ENCODE results near the gene REEP6.

Gene REEP6

GRCh38 chr19:1503925-1504773, 13.2 kb downstream of the REEP6 start:
- DNase-seq (ENCODE audit: low read depth in 1 of 2, low spot score in 1 of 2) = no peak
- peaks cover 14% of the 10 kb centered on the region for H3K27me3 ChIP-seq (ENCODE audit: insufficient read depth, poor library complexity, severe bottlenecking)
- no peak overlapping the region for H3K4me3 ChIP-seq (replicated peaks; ENCODE audit: insufficient read depth, low read length)
- TF ChIP-seq GABPA (IDR thresholded peaks at IDR 0.05; ENCODE audit: low read depth) (no peak), SPI1 (IDR thresholded peaks at IDR 0.05; ENCODE audit: borderline replicate concordance, low read depth) (no peak), REST (IDR thresholded peaks at IDR 0.05; ENCODE audit: insufficient replicate concordance, low read depth) (no peak), CTCF (IDR thresholded peaks at IDR 0.05; ENCODE audit: insufficient read depth, low read length) (no peak), POLR2AphosphoS5 (IDR thresholded peaks at IDR 0.05; ENCODE audit: low read depth) (no peak)
- H3K27ac ChIP-seq (replicated peaks) = no peak overlapping the region

- no peak for DNase-seq (ENCODE audit: low read depth in 1 of 2, low spot score in 1 of 2)
- no peak overlapping the region for H3K27ac ChIP-seq (replicated peaks)
- TF ChIP-seq GABPA (IDR thresholded peaks at IDR 0.05; ENCODE audit: low read depth) (no peak), CTCF (IDR thresholded peaks at IDR 0.05; ENCODE audit: insufficient read depth, low read length) (no peak), SPI1 (IDR thresholded peaks at IDR 0.05; ENCODE audit: borderline replicate concordance, low read depth) (no peak), POLR2AphosphoS5 (IDR thresholded peaks at IDR 0.05; ENCODE audit: low read depth) (no peak)
- no peak overlapping the region for H3K4me3 ChIP-seq (replicated peaks; ENCODE audit: insufficient read depth, low read length)
- peaks cover 14% of the 10 kb centered on the region for H3K27me3 ChIP-seq (ENCODE audit: insufficient read depth, poor library complexity, severe bottlenecking)
Observed at GRCh38 chr19:1505012-1505411, 14.0 kb downstream of the REEP6 start.

- no peak for DNase-seq (ENCODE audit: low read depth in 1 of 2, low spot score in 1 of 2)
- H3K4me3 ChIP-seq (replicated peaks; ENCODE audit: insufficient read depth, low read length) = no peak overlapping the region
- H3K27ac ChIP-seq (replicated peaks) = no peak overlapping the region
- TF ChIP-seq GABPA (IDR thresholded peaks at IDR 0.05; ENCODE audit: low read depth) (no peak), SPI1 (IDR thresholded peaks at IDR 0.05; ENCODE audit: borderline replicate concordance, low read depth) (no peak), CTCF (IDR thresholded peaks at IDR 0.05; ENCODE audit: insufficient read depth, low read length) (no peak), POLR2AphosphoS5 (IDR thresholded peaks at IDR 0.05; ENCODE audit: low read depth) (no peak), REST (IDR thresholded peaks at IDR 0.05; ENCODE audit: insufficient replicate concordance, low read depth) (no peak)
- H3K27me3 ChIP-seq (ENCODE audit: insufficient read depth, poor library complexity, severe bottlenecking) = peaks cover 23% of the 10 kb centered on the region
Observed at GRCh38 chr19:1505991-1506881, 15.3 kb downstream of the REEP6 start.

Measured in HL-60 (cell line).